ENCODE data around the gene MEGF11.

MEGF11 gene

DNA sequence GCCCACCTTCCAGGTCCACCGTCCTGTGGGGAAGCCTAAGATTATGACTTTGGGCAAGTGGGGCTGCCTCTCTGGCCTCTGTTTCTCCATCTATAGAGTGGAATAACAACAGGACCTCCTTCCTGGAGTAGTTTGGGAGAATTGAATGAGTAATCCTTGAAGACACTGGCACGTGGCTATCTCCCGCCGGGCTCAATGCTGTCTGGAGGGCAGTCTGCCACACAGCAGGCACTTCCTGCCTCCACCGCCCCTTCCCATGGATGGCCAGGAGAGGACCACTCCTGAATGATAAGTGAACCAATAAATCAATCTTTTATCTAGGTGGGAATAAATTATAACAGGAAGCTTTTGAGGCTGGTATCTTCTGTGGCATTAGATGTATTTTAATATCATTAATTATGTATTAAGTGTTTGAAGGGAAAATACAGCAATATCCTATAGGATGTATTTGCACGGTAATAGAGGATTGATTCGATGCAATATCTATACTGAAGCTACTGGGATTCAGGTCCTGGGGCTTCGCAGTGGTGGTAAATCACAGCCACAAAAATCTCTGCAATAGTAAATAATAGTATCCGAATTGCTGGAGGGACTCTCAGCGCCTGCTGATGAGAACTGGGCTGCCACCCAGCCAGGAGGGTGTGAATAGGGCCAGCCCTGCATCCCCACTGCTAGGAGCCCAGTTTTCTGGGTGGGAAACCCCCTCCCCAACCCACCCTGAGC lies 15.9 kb downstream of the MEGF11 start:
- Histone ChIP-seq H4K20me1 (ENCODE audit: insufficient read depth, low read length) (no peaks in the 10 kb centered on the region), H3K27me3 (ENCODE audit: low read depth, low read length) (peaks cover 12% of the 10 kb centered on the region; the same call in 1 of the 2 replicates), H3K36me3 (replicated peaks; ENCODE audit: low read depth, low read length) (no peaks in the 10 kb centered on the region), H3K79me2 (ENCODE audit: low read length) (no peaks in the 10 kb centered on the region), H3K9me3 (ENCODE audit: insufficient read depth, low read length) (no peaks in the 10 kb centered on the region), H3K4me3 (ENCODE audit: low read length) (no peak overlapping the region), H3K27ac (ENCODE audit: low read length) (no peak overlapping the region), H3K4me1 (ENCODE audit: low read length) (peaks cover 8% of the 10 kb centered on the region), H3K9ac (ENCODE audit: low read length) (no peak overlapping the region), H3K4me2 (ENCODE audit: low read length) (no peak overlapping the region), H2AFZ (ENCODE audit: low read depth, low read length) (no peak overlapping the region)
- no peak for TF ChIP-seq EZH2phosphoT487 (IDR thresholded peaks at IDR 0.05; ENCODE audit: low read depth)

DNA sequence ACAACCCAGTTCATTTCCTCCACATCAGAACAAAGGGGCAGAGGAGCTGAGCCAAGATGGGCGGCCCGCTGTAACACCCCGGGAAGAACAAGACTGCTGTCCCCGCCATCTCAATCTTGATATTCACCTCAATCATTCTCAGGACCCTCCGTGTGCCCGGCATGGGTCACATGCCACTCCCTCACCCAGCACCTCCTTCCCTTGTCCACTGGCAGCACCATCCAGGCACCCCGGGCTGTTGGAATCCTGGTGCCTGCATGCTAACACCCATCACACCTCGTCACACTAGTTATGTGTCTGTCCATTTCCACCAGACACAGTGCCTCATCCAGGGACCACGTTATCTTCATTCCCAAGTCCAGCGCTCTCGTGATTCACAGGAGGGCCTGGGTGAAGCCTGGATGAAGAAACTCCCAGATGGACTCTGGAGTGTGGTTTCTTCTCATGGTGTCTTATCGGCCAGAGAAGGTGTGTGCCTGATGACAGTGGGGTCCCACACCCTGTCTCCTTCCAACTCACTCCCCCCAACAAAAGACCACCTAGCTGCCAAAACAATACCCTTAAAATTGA lies 16.7 kb downstream of the MEGF11 start:
- Histone ChIP-seq H3K4me3 (ENCODE audit: low read length) (no peak overlapping the region), H2AFZ (ENCODE audit: low read depth, low read length) (no peak overlapping the region), H4K20me1 (ENCODE audit: insufficient read depth, low read length) (no peaks in the 10 kb centered on the region), H3K27ac (ENCODE audit: low read length) (no peak overlapping the region), H3K27me3 (ENCODE audit: low read depth, low read length) (peaks cover 12% of the 10 kb centered on the region; the same call in 1 of the 2 replicates), H3K4me1 (ENCODE audit: low read length) (peaks cover 8% of the 10 kb centered on the region), H3K9me3 (ENCODE audit: insufficient read depth, low read length) (no peaks in the 10 kb centered on the region), H3K36me3 (replicated peaks; ENCODE audit: low read depth, low read length) (no peaks in the 10 kb centered on the region), H3K79me2 (ENCODE audit: low read length) (no peaks in the 10 kb centered on the region), H3K4me2 (ENCODE audit: low read length) (no peak overlapping the region), H3K9ac (ENCODE audit: low read length) (no peak overlapping the region)
- TF ChIP-seq, protein P1, sequence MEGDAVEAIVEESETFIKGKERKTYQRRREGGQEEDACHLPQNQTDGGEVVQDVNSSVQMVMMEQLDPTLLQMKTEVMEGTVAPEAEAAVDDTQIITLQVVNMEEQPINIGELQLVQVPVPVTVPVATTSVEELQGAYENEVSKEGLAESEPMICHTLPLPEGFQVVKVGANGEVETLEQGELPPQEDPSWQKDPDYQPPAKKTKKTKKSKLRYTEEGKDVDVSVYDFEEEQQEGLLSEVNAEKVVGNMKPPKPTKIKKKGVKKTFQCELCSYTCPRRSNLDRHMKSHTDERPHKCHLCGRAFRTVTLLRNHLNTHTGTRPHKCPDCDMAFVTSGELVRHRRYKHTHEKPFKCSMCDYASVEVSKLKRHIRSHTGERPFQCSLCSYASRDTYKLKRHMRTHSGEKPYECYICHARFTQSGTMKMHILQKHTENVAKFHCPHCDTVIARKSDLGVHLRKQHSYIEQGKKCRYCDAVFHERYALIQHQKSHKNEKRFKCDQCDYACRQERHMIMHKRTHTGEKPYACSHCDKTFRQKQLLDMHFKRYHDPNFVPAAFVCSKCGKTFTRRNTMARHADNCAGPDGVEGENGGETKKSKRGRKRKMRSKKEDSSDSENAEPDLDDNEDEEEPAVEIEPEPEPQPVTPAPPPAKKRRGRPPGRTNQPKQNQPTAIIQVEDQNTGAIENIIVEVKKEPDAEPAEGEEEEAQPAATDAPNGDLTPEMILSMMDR (IDR thresholded peaks at IDR 0.05; ENCODE audit: low read depth, low read length) = no peak
- TF ChIP-seq EZH2phosphoT487 (IDR thresholded peaks at IDR 0.05; ENCODE audit: low read depth) = no peak

DNA sequence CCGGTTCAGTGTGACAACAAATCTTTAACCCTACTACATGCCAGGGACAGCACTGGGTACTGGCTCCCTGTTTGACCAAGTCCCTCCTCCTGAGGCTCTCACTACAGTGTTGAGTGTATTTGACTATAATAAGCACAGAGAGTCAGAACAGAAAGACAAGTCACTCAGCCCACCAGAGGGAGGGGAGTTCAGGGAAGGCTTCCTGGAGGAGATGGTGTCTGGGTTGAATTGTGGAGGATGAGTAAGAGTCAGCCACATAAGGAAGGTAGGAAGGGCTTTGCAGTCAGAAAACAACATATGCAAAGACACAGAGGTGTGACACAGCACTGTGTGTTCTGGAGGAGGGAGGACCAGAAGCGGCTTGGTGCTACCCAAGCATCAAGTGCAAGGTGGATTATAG lies 17.7 kb downstream of the MEGF11 start:
- Histone ChIP-seq H4K20me1 (ENCODE audit: insufficient read depth, low read length) (no peaks in the 10 kb centered on the region), H3K36me3 (replicated peaks; ENCODE audit: low read depth, low read length) (no peaks in the 10 kb centered on the region), H3K4me1 (ENCODE audit: low read length) (peaks cover under 1% of the 10 kb centered on the region), H2AFZ (ENCODE audit: low read depth, low read length) (no peak overlapping the region), H3K9ac (ENCODE audit: low read length) (no peak overlapping the region), H3K27me3 (ENCODE audit: low read depth, low read length) (peaks cover 12% of the 10 kb centered on the region; the same call in 1 of the 2 replicates), H3K4me2 (ENCODE audit: low read length) (no peak overlapping the region), H3K4me3 (ENCODE audit: low read length) (no peak overlapping the region), H3K79me2 (ENCODE audit: low read length) (no peaks in the 10 kb centered on the region), H3K9me3 (ENCODE audit: insufficient read depth, low read length) (no peaks in the 10 kb centered on the region), H3K27ac (ENCODE audit: low read length) (no peak overlapping the region)
- TF ChIP-seq EZH2phosphoT487 (IDR thresholded peaks at IDR 0.05; ENCODE audit: low read depth) = no peak
- TF ChIP-seq, protein P1 (IDR thresholded peaks at IDR 0.05; ENCODE audit: low read depth, low read length) = no peak

DNA sequence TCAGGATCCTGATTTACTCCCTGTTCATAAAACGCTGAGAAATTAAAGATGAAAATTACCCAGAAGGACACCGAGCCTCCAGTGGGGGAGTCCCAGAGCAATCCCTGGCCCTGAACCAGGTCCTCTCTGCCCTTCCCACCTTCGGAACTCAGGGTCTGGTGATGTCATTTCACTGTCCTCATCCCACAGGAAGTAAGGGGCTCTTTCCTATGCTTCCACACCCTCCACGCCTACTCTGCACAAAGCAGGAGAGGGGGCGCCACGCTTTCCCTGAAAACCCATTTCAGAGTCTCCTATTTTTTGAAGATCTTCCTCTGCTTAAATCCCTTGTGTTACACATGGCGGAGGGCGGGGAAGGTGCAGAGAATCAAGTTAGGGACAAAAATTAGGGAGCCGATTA lies 18.8 kb downstream of the MEGF11 start:
- Histone ChIP-seq H3K4me1 (ENCODE audit: low read length) (no peaks in the 10 kb centered on the region), H3K9ac (ENCODE audit: low read length) (no peak overlapping the region), H2AFZ (ENCODE audit: low read depth, low read length) (no peak overlapping the region), H3K27me3 (ENCODE audit: low read depth, low read length) (peaks cover 16% of the 10 kb centered on the region; the same call in 1 of the 2 replicates), H3K36me3 (replicated peaks; ENCODE audit: low read depth, low read length) (no peaks in the 10 kb centered on the region), H3K4me2 (ENCODE audit: low read length) (no peak overlapping the region), H3K4me3 (ENCODE audit: low read length) (no peak overlapping the region), H3K9me3 (ENCODE audit: insufficient read depth, low read length) (no peaks in the 10 kb centered on the region), H3K27ac (ENCODE audit: low read length) (no peak overlapping the region), H4K20me1 (ENCODE audit: insufficient read depth, low read length) (no peaks in the 10 kb centered on the region), H3K79me2 (ENCODE audit: low read length) (no peaks in the 10 kb centered on the region)
- TF ChIP-seq, protein P1 (IDR thresholded peaks at IDR 0.05; ENCODE audit: low read depth, low read length) = no peak

All from OCI-LY3 (cell line).